Measurements from ENCODE around the gene SCIN. TPM values are rescaled to one million over a fixed set of nuclear protein-coding genes. Genes with fewer than 3 reads are reported as not detected.
A peak's percentile ranks its signal among the peaks of the same experiment; 100 is the strongest.
"Not testable (repeated sequence)": the region's sequence is repeated elsewhere in the genome, so short reads cannot be mapped to it uniquely, and the experiment has no call there.

The SCIN gene
- 100 to 1,000 TPM; 118 to 127 (median 123) TPM for polyA plus RNA-seq (ENCODE audit: insufficient read length in 4 of 4)

DNA sequence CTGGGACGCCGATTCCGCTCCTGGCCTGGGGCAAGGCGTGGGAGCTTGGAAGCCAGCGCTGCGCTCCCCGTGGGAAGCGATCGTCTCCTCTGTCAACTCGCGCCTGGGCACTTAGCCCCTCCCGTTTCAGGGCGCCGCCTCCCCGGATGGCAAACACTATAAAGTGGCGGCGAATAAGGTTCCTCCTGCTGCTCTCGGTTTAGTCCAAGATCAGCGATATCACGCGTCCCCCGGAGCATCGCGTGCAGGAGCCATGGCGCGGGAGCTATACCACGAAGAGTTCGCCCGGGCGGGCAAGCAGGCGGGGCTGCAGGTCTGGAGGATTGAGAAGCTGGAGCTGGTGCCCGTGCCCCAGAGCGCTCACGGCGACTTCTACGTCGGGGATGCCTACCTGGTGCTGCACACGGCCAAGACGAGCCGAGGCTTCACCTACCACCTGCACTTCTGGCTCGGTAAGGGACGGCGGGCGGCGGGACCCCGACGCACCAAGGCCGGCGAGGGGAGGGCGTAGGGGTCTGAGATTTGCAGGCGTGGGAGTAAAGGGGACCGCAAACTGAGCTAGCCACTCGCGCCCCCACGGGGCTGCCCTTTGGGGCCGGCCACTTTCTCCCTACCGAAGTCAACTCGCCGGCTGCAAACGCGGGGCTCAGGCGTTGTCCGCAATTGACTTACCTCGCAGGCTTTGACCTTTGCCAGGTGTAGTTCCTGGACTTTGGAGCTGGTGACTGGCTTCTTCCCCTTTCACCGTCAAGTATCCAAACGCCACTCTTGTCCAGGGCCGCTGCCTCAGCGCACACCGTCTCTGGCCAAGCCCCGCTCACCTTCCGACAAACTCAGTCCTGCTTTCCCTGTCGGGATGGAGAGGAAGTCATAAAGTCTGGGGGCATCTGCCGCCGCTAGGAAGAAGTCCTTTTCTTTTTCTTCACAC, at the start of gene SCIN:
Gene SCIN, plus strand, starts transcription at position 187 of the 928 bp plus-strand sequence. Its CDS starts 67 bp downstream, at position 254.
- DNase-seq (ENCODE audit: low read depth in 4 of 4, low spot score in 2 of 4) = peak in 2 of 4 donors; percentile 21 to 40

GRCh38 chr7:12524794-12525386, 45.6 kb upstream of the SCIN start:
- DNase-seq (ENCODE audit: low read depth in 4 of 4, low spot score in 2 of 4) = peak in 2 of 4 donors; percentile 37 to 39

- not testable (repeated sequence) for DNase-seq (ENCODE audit: low read depth in 4 of 4, low spot score in 2 of 4)
Measured at GRCh38 chr7:12526693-12527092, 43.8 kb upstream of the SCIN start.

GRCh38 chr7:12527670-12528069, 42.9 kb upstream of the SCIN start:
- not testable (repeated sequence) for DNase-seq (ENCODE audit: low read depth in 4 of 4, low spot score in 2 of 4)

DNA sequence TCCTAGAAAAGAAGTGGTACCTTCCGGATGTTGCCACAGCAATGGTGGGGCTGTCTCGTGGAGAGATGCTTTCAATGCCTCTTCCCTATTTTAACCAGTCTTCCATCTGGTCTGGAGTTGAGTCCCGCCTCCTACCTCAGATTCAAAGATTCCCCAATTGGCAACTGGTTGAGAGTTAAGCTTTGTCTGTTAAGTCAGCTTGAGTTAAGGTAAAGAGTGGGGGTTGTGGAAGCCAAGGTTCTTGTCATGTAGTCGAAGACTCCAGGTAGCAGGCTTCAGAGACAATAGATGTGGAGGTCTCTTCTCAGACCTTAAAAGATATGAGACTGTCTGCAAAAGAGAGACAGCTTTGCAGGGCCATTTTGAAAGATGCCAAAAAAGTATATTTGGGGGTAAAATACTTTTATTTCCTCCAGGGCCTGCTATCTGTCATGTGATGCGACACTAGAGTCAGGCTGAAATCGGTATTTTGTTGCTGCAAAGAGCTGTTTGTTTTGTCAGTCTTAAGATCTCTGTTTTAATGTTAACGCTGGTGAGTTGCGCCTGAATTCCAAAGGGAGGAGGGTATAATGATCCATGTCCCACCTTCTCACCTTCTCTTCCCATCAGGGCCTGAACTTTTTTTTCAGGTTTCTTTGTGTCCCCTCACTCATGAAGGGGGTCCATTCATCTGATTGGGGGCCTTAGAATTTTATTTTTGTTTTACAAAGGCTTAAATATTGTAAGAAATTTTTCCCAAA, 40.4 kb upstream of the SCIN start:
- no peak for DNase-seq (ENCODE audit: low read depth in 4 of 4, low spot score in 2 of 4)

DNA sequence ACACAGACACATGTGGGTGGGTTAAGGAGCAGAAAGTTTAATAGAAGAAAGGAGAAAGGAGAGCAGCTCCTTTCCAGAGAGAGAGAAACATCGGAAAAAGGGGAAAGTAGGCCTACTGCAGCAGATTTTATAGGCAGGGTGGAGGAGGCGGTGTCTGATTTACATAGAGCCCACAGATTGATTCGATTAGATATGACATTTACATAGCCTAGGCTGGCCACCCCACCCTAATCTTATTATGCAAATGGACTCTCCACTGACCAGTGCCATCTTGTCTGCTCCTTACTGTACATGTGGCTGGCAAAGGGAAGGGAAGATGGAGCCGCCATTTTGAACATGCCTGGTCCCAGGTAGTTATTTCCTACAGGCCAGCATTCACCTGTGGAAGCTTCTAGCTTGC, 38.7 kb upstream of the SCIN start:
- DNase-seq (ENCODE audit: low read depth in 4 of 4, low spot score in 2 of 4) = no peak

DNA sequence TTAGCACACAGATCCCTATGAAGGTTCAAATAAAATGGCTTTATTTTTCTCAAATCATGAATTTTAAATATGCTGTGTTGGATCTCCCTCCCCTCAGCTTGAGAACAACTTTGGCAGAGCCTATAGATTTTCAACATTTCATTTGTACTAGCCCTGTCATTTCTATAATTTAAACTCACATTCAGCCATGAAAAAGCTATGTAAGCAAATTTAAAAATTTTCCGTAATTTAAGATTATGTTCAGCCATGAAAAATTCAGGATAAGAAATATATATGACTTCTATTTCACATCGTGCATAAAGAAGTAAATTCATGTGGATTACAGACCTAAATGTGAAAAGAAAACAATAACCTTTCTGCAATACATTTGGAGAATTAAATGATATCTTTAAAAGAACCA, 36.5 kb upstream of the SCIN start:
- no peak for DNase-seq (ENCODE audit: low read depth in 4 of 4, low spot score in 2 of 4)

DNA sequence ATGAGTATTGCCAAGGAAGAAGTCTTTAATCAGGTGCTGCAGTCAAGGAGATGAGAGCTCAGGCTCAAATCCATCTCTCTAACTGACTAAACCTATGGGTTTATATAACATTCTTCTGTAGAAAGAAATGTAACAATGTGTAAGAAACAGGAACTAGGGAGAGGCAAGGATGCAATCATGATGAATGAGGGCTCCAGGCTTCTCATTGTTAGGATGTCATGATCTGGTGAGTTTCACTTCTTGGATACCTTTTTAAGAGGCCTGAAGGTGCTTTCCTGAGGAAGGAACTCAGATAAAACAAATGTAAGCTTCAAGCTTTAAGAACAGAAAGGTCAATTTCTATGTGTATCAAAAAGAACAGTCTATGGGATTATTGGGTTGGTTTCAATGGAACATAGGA, 30.8 kb upstream of the SCIN start:
- DNase-seq (ENCODE audit: low read depth in 4 of 4, low spot score in 2 of 4) = no peak

- no peak for DNase-seq (ENCODE audit: low read depth in 4 of 4, low spot score in 2 of 4)
Measured at GRCh38 chr7:12540850-12541249, 29.7 kb upstream of the SCIN start.

GRCh38 chr7:12543586-12543985, 26.9 kb upstream of the SCIN start:
- DNase-seq (ENCODE audit: low read depth in 4 of 4, low spot score in 2 of 4) = no peak

DNA sequence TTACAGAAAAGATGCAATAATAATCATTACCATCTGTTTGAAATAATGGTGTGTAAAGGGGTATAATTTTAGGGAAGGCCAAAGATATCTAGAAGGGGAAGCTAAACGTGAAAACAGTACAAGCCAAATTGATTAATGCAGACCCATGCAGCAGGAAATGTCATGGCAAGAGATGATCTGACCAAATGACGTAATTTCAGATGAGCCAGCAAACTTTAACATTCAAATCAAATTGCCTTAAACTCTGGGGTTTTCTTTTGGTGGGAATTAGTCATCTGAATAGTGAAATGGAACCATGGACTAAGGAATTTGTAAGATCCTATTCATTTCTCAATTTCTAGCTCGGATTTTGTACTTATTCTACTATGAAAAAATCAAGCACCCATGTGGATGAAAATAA, 21.4 kb upstream of the SCIN start:
- DNase-seq (ENCODE audit: low read depth in 4 of 4, low spot score in 2 of 4) = no peak

DNA sequence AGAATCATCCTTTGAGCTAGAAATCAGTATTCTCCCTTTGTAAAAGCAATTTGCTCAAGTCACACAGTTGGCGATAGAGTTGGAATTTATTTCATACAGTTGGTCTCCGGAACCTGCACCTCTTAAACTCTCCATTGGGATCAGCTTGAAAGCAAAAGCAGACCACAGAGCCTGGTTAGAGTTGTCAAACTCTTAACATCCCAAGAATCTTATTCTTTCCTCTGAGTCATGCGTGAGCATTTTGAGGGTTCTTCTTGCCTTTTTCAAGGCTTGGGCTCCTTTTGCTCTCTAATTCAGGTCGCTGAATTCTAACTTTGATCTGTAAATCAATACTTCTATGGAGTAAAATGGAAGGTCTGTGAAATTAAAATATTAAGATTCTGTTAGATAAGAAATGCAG, 19.6 kb upstream of the SCIN start:
- no peak for DNase-seq (ENCODE audit: low read depth in 4 of 4, low spot score in 2 of 4)

- no peak for DNase-seq (ENCODE audit: low read depth in 4 of 4, low spot score in 2 of 4)
Measured at GRCh38 chr7:12552876-12553275, 17.6 kb upstream of the SCIN start.

DNA sequence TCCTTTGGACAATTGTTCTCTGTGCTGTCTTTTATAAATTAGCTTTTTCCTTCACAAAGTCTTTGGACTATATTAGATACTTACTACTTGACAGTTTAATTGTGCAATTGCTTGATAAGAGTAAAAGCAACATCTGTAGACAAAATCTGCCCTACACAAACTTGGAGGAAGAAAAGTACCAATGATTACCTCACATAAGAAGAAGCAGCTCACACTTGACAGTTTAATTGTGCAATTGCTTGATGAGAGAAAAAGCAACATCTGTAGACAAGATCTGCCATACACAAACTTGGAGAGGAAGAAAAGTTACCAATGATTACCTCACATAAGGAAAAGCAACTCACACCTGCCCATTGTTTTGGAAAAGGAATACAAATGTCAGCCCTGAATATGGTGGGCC, 17.1 kb upstream of the SCIN start:
- DNase-seq (ENCODE audit: low read depth in 4 of 4, low spot score in 2 of 4) = no peak

DNA sequence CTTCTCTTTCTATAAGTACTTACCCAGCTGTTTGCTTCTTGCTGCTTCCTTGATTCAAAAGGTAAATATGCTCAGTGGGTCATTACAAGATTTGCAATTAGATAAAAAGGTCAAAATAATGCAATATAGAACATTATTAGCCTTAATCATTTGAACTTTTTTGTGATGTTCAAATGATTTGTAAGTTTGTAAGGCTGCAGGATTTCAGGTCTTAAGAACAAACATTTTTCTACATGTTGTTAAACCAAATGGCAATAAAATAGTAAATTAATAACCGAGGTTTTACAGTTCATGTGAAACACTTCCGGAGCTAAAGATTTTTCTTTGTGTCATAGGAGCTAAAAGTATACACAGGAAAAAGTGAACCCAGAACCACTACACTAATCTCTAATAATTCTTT, 16.2 kb upstream of the SCIN start:
- DNase-seq (ENCODE audit: low read depth in 4 of 4, low spot score in 2 of 4) = no peak

- no peak for DNase-seq (ENCODE audit: low read depth in 4 of 4, low spot score in 2 of 4)
Measured at GRCh38 chr7:12554872-12555271, 15.6 kb upstream of the SCIN start.

DNA sequence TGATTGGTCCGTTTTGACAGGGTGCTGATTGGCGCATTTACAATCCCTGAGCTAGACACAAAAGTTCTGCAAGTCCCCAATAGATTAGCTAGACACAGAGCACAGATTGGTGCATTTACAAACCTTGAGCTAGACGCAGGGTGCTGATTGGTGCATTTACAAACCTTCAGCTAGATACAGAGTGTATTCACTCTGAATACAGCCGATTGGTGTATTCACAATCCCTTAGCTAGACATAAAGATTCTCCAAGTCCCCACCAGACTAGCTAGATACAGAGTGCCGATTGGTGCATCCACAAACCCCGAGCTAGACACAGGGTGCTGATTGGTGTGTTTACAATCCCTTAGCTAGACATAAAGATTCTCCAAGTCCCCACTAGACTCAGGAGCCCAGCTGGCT, 14.8 kb upstream of the SCIN start:
- not testable (repeated sequence) for DNase-seq (ENCODE audit: low read depth in 4 of 4, low spot score in 2 of 4)

DNA sequence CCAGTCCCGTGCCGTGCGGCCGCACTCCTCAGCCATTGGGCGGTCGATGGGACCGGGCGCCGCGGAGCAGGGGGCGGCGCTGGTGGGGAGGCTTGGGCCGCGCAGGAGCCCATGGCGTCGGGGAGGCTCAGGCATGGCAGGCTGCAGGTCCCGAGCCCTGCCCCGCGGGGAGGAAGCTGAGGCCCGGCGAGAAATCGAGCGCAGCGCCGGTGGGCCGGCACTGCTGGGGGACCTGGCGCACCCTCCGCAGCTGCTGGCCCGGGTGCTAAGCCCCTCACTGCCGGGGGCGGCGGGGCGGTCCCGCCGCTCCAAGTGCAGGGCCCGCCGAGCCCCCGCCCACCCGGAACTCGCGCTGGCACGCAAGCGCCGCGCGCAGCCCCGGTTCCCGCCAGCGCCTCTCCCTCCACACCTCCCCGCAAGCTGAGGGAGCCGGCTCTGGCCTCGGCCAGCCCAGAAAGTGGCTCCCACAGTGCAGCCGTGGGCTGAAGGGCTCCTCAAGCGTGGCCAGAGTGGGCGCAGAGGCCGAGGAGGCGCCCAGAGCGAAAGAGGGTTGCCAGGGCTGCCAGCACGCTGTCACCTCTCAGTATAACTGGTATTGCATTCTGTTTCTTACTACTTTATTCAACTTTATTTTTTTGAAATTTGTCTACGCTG, 14.3 kb upstream of the SCIN start:
- DNase-seq (ENCODE audit: low read depth in 4 of 4, low spot score in 2 of 4) = not testable (repeated sequence)

GRCh38 chr7:12557282-12557681, 13.2 kb upstream of the SCIN start:
- DNase-seq (ENCODE audit: low read depth in 4 of 4, low spot score in 2 of 4) = no peak

- no peak for DNase-seq (ENCODE audit: low read depth in 4 of 4, low spot score in 2 of 4)
Measured at GRCh38 chr7:12564996-12565764, 5.3 kb upstream of the SCIN start.

All from left renal cortex interstitium (tissue), 4 donors.